Panc1 (cell line): Measurements from ENCODE around the gene DUSP9. TPM values are rescaled to one million over a fixed set of nuclear protein-coding genes. Genes with fewer than 3 reads are reported as not detected.
"Not testable (repeated sequence)": the region's sequence is repeated elsewhere in the genome, so short reads cannot be mapped to it uniquely, and the experiment has no call there.

ENCODE experiments used
- ATAC-seq: fragments of 200-7000 bp; cut with Tn5 transposase; 2 replicates; pipeline ENCODE4 v1.9.1; 2020; ENCODE audit warnings: mild to moderate bottlenecking, moderate library complexity
- BruUV-seq: library from RNA; stranded (reverse); fragments of 400-500 nt; replicated peaks from 2 replicates; lab custom pipeline; 2021; lab: Mats Ljungman, UMichigan
- CTCF ChIA-PET: fragments of 300-600 bp; sonication (Branson Sonifier 250); formaldehyde crosslinking; loops from one replicate; lab custom pipeline; 2022; ENCODE audit warnings: antibody characterized with exemption; lab: Charles Lee
- POLR2A ChIA-PET: fragments of 300-600 bp; sonication (Branson Sonifier 250); formaldehyde crosslinking; loops from one replicate; lab custom pipeline; 2022; ENCODE audit warnings: antibody characterized with exemption; lab: Charles Lee
- DNase-seq: peaks from one replicate; pipeline ENCODE4 v3.0.0-alpha.2; 2010; ENCODE audit warnings: low read depth, low spot score
- H3K27ac ChIP-seq: 2 replicates; pipeline ENCODE4 v1.5.1; 2011; ENCODE audit warnings: mild to moderate bottlenecking, low read length, inconsistent platforms
- H3K27me3 ChIP-seq: fragments of 200-500 bp; sonication (Bioruptor generic); 2 replicates; pipeline ENCODE4 v1.6.0; 2014; ENCODE audit warnings: low read length, inconsistent platforms; ENCODE audit not compliant: control insufficient read depth, insufficient read depth
- H3K36me3 ChIP-seq: fragments of 200-500 bp; sonication (Bioruptor generic); 2 replicates; pipeline ENCODE4 v1.5.1; 2014; ENCODE audit warnings: inconsistent platforms, mild to moderate bottlenecking, low read length, moderate library complexity; ENCODE audit not compliant: control insufficient read depth, insufficient read depth
- H3K4me1 ChIP-seq: 2 replicates; pipeline ENCODE4 v1.5.1; 2011; ENCODE audit warnings: inconsistent platforms, mild to moderate bottlenecking, low read length, moderate library complexity; ENCODE audit not compliant: control insufficient read depth, insufficient read depth
- H3K4me3 ChIP-seq, 2 experiments: 2 replicates each; pipeline ENCODE4 v1.5.1; 2011 to 2012; ENCODE audit warnings: low read depth in 2 of 2, low read length in 2 of 2, mild to moderate bottlenecking in 2 of 2, inconsistent platforms in 1 of 2, moderate library complexity in 1 of 2
- H3K9me3 ChIP-seq: fragments of 200-500 bp; sonication (Bioruptor generic); 2 replicates; pipeline ENCODE4 v1.5.1; 2014; ENCODE audit warnings: low read depth, mild to moderate bottlenecking, inconsistent platforms, low read length, moderate library complexity; ENCODE audit not compliant: control insufficient read depth, insufficient read depth
- POLR2AphosphoS5 ChIP-seq: IDR thresholded peaks from 2 replicates; pipeline ENCODE4 v1.6.1; 2012; ENCODE audit warnings: mild to moderate bottlenecking, low read depth, low read length, moderate library complexity
- SIN3A ChIP-seq: IDR thresholded peaks from 2 replicates; pipeline ENCODE4 v1.6.1; 2012; ENCODE audit warnings: low read depth, mild to moderate bottlenecking, low read length, moderate library complexity, borderline replicate concordance; ENCODE audit not compliant: insufficient read depth
- TCF7L2 ChIP-seq: IDR thresholded peaks from 2 replicates; pipeline ENCODE4 v1.6.1; 2011; ENCODE audit warnings: mild to moderate bottlenecking, low read depth, low read length, inconsistent platforms
- in situ Hi-C: cut with HindIII; loops from 2 replicates; pipeline ENCODE4 v1.10.0; 2016; ENCODE audit warnings: low sequenced_read_pairs, low pct_unique_long_range_greater_than_20kb
- intact Hi-C: fragments of 100-400 bp; cut with micrococcal nuclease; formaldehyde crosslinking; loops from one replicate; pipeline ENCODE4 v1.10.0; 2022; ENCODE audit not compliant: unreplicated experiment
- total RNA-seq: library from RNA; stranded (reverse); gene quantifications from one replicate; pipeline ENCODE4 v1.2.1, GENCODE V29; 2021; ENCODE audit not compliant: unreplicated experiment
- TF ChIP-seq, protein P1 (sequence below), 2 experiments: IDR thresholded peaks; 2 replicates each; pipeline ENCODE4 v1.6.1; 2011 to 2012; ENCODE audit warnings: low read depth in 2 of 2, control low read depth in 1 of 2, low read length in 1 of 2, mild to moderate bottlenecking in 1 of 2, moderate library complexity in 1 of 2; ENCODE audit not compliant: insufficient read depth in 1 of 2
- TF ChIP-seq, protein P2 (sequence below): fragments of 450-650 bp; IDR thresholded peaks from 2 replicates; pipeline ENCODE4 v1.5.1; 2017; ENCODE audit warnings: mild to moderate bottlenecking

The DUSP9 gene
- total RNA-seq, 1 experiment from 2014 or later: 7.1 TPM

DNA sequence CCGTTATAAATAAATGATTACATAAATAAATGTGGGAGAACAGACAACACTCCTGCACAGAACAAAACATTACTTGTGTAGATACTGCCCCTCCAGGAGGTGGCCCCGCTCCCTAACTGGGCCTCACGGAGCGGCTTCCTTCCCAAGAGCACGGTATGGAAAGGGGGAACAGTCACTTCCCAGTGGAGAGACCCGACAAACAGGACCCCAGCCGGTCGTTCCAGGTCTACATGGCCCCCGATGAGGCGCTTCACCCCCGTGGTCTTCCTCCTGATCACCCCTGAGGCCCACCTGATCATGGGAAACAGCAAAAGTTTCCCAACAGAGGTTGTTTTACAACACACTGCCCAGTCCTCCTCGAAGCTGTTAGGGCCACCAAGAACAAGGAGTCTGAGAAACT, 34.2 kb downstream of the DUSP9 start:
- ChIA-PET CTCF (no interaction called here), POLR2A (no interaction called here)
- DNase-seq (no peak), ATAC-seq (no peak)
- no peak overlapping the region for H3K4me3 ChIP-seq
- TF ChIP-seq SIN3A (no peak), POLR2AphosphoS5 (no peak), TCF7L2 (no peak)
- TF ChIP-seq, protein P1, sequence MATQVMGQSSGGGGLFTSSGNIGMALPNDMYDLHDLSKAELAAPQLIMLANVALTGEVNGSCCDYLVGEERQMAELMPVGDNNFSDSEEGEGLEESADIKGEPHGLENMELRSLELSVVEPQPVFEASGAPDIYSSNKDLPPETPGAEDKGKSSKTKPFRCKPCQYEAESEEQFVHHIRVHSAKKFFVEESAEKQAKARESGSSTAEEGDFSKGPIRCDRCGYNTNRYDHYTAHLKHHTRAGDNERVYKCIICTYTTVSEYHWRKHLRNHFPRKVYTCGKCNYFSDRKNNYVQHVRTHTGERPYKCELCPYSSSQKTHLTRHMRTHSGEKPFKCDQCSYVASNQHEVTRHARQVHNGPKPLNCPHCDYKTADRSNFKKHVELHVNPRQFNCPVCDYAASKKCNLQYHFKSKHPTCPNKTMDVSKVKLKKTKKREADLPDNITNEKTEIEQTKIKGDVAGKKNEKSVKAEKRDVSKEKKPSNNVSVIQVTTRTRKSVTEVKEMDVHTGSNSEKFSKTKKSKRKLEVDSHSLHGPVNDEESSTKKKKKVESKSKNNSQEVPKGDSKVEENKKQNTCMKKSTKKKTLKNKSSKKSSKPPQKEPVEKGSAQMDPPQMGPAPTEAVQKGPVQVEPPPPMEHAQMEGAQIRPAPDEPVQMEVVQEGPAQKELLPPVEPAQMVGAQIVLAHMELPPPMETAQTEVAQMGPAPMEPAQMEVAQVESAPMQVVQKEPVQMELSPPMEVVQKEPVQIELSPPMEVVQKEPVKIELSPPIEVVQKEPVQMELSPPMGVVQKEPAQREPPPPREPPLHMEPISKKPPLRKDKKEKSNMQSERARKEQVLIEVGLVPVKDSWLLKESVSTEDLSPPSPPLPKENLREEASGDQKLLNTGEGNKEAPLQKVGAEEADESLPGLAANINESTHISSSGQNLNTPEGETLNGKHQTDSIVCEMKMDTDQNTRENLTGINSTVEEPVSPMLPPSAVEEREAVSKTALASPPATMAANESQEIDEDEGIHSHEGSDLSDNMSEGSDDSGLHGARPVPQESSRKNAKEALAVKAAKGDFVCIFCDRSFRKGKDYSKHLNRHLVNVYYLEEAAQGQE (IDR thresholded peaks at IDR 0.05; ENCODE audit: insufficient read depth in 1 of 2, low read depth in 2 of 2, low read length in 1 of 2): no peak
- TF ChIP-seq, protein P2, sequence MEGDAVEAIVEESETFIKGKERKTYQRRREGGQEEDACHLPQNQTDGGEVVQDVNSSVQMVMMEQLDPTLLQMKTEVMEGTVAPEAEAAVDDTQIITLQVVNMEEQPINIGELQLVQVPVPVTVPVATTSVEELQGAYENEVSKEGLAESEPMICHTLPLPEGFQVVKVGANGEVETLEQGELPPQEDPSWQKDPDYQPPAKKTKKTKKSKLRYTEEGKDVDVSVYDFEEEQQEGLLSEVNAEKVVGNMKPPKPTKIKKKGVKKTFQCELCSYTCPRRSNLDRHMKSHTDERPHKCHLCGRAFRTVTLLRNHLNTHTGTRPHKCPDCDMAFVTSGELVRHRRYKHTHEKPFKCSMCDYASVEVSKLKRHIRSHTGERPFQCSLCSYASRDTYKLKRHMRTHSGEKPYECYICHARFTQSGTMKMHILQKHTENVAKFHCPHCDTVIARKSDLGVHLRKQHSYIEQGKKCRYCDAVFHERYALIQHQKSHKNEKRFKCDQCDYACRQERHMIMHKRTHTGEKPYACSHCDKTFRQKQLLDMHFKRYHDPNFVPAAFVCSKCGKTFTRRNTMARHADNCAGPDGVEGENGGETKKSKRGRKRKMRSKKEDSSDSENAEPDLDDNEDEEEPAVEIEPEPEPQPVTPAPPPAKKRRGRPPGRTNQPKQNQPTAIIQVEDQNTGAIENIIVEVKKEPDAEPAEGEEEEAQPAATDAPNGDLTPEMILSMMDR: no peak
- no peaks in the 10 kb centered on the region for H3K36me3 ChIP-seq
- in situ Hi-C loops (no loop called here), intact Hi-C loops (no loop called here)
- no peaks in the 10 kb centered on the region for H3K27me3 ChIP-seq
- no peaks in the 10 kb centered on the region for H3K9me3 ChIP-seq
- BruUV-seq: no TSS peak
- no peak overlapping the region for H3K27ac ChIP-seq
- peaks cover 11% of the 10 kb centered on the region for H3K4me1 ChIP-seq

DNA sequence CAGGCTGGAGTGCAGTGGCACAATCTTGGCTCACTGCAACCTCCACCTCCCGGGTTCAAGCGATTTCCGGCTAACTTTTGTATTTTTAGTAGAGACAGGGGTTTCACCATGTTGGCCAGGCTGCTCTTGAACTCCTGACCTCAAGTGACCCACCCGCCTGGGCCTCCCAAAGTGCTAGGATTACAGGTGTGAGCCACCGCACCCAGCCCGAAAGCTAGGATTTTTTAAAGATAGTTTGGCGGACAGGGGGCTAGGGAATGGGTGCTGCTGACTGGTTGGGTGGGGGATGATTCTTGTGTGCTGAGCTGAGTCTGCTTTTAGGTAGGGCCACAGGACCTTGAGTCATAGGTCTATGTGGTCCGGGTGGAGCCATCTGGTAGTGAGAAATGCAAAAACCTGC, 36.5 kb downstream of the DUSP9 start:
- in situ Hi-C loops, POLR2A ChIA-PET: not testable (repeated sequence)

DNA sequence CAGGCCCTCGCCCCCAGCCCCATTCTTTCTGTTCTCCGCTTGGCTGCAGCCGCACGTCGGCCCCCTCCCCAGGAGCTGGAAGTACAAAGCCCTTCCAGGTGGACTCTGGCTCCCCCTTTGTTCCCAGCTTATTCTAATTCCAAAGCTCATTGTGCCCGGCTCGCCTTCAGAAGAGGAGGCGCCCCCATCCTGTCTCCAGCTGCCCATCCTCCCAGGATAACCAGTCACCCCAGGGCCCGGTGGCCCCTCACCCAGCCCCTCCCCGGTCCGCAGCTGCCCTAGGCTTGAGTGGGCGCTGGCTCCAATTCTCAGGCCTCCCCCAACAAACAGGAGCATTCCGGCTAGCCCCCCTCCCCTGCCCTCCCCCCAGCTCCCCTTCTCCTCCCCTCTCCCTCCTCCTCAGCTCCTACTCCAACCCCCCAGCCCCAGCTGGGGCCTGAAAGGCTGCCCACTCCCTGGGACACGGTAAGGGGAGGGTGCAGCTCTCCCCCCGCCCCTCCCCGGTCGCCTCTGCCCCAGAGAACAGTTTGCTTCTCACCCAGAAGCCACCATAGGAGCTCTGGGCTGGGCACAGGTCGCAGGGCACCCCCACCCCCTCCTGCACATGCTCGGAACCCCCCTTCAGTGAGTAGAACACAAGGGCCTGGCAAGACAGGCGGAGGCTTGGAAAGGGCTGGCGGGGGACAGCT, 37.6 kb downstream of the DUSP9 start:
- Histone ChIP-seq H3K36me3 (no peaks in the 10 kb centered on the region), H3K4me1 (peaks cover 19% of the 10 kb centered on the region), H3K27me3 (no peaks in the 10 kb centered on the region), H3K4me3 (no peak overlapping the region), H3K27ac (no peak overlapping the region), H3K9me3 (no peaks in the 10 kb centered on the region)
- CTCF ChIA-PET: interaction anchor here (1.7 kb wide), 1 partner anchor 17 kb away, joined by 7 read pairs; no protein-coding TSS in a partner anchor
- POLR2A ChIA-PET: no interaction called here
- intact Hi-C loops: no loop called here
- ATAC-seq (no peak), DNase-seq (no peak)
- no TSS peak for BruUV-seq
- in situ Hi-C loops: no loop called here
- TF ChIP-seq, protein P2: no peak
- TF ChIP-seq SIN3A (no peak), POLR2AphosphoS5 (no peak), TCF7L2 (no peak)
- TF ChIP-seq, protein P1 (IDR thresholded peaks at IDR 0.05; ENCODE audit: insufficient read depth in 1 of 2, low read depth in 2 of 2, low read length in 1 of 2): no peak

More for the DNA sequence above, 36.5 kb downstream of the DUSP9 start:
- DNase-seq, H3K27ac ChIP-seq, H3K9me3 ChIP-seq, H3K36me3 ChIP-seq, BruUV-seq, ATAC-seq, H3K27me3 ChIP-seq, CTCF ChIA-PET, intact Hi-C loops, H3K4me3 ChIP-seq: not testable (repeated sequence)
- peaks cover 18% of the 10 kb centered on the region for H3K4me1 ChIP-seq
